Tibial artery (tissue), 4 donors: Measurements from ENCODE around the gene NME8.

ENCODE experiments used
- DNase-seq, 2 donors: peaks; one replicate each; pipeline ENCODE4 v3.0.0-alpha.2; 2019
- H3K27ac ChIP-seq, 2 donors: fragments of 200-600 bp; sonication (generic) in 1 of 2; 1 replicate in 1 of 2; 2 replicates in 1 of 2; pipeline ENCODE4 v1.5.1; 2018 to 2019; ENCODE audit warnings: mild to moderate bottlenecking in 1 of 2
- H3K27me3 ChIP-seq, 2 donors: fragments of 200-600 bp; sonication (generic) in 1 of 2; one replicate each; pipeline versions ENCODE4 v1.5.1 to v1.6.0; 2016 to 2019
- H3K36me3 ChIP-seq, 3 donors: fragments of 200-600 bp; sonication (generic) in 2 of 3; one replicate each; pipeline ENCODE4 v1.5.1; 2016 to 2019; ENCODE audit warnings: mild to moderate bottlenecking in 2 of 3
- H3K4me1 ChIP-seq, 4 donors: fragments of 200-600 bp; sonication (generic) in 2 of 4; 1 replicate in 3 of 4; 2 replicates in 1 of 4; pipeline ENCODE4 v1.5.1; 2016 to 2019
- H3K4me3 ChIP-seq, 2 donors: fragments of 200-600 bp; sonication (generic) in 1 of 2; 1 replicate in 1 of 2; 2 replicates in 1 of 2; pipeline ENCODE4 v1.5.1; 2018 to 2019; ENCODE audit warnings: mild to moderate bottlenecking in 2 of 2
- H3K9me3 ChIP-seq, 3 donors: fragments of 200-600 bp; sonication (generic) in 1 of 3; one replicate each; pipeline ENCODE4 v1.5.1; 2016 to 2019
- CTCF ChIP-seq, 2 experiments: fragments of 200-600 bp in 1 of 2; fragments of 450-650 bp in 1 of 2; IDR thresholded peaks; one replicate each; pipeline ENCODE4 v1.5.1; 2017 to 2019; ENCODE audit warnings: antibody characterized with exemption in 2 of 2, mild to moderate bottlenecking in 1 of 2, moderate library complexity in 1 of 2
- intact Hi-C: fragments of 100-400 bp; cut with DNase I; formaldehyde crosslinking; loops from one replicate; pipeline ENCODE4 v1.15.0; 2023; ENCODE audit warnings: low total_unique reads

The NME8 gene

GRCh38 chr7:37916017-37916672 is 67.7 kb downstream of the NME8 start:
- Histone ChIP-seq H3K36me3 (no peaks in the 10 kb centered on the region), H3K4me1 (peaks cover 0 to 26% (median 19%) of the 10 kb centered on the region in 4 donors), H3K4me3 (peak overlapping the region; percentile 66 to 86), H3K27me3 (no peaks in the 10 kb centered on the region), H3K9me3 (no peaks in the 10 kb centered on the region), H3K27ac (peak overlapping the region; percentile 80 to 89)
- no peak for TF ChIP-seq CTCF (IDR thresholded peaks at IDR 0.05)
- peak; percentile 43 to 68 for DNase-seq
- intact Hi-C loops: loop anchor here (2.0 kb wide), 1 partner anchor 263 kb away; the partner anchor contains the start of gene STARD3NL

- intact Hi-C loops: loop anchor here (2.0 kb wide), 1 partner anchor 262 kb away; the partner anchor contains the start of gene STARD3NL
- no peaks in the 10 kb centered on the region for H3K9me3 ChIP-seq
- peak; percentile 69 to 84 for DNase-seq
- H3K4me1 ChIP-seq: peaks cover 0 to 30% (median 22%) of the 10 kb centered on the region in 4 donors
- H3K4me3 ChIP-seq: peak within 1 kb of the TSS; percentile 66 to 86
- H3K27me3 ChIP-seq: no peaks in the 10 kb centered on the region
- peak within 1 kb of the TSS; percentile 80 to 89 for H3K27ac ChIP-seq
- peak; percentile 70 to 78 for TF ChIP-seq CTCF (IDR thresholded peaks at IDR 0.05)
- H3K36me3 ChIP-seq: no peaks in the 10 kb centered on the region
Measured at GRCh38 chr7:37916673-37917660, 68.6 kb downstream of the NME8 start, which contains the start of gene SFRP4. SFRP4 (minus strand) TSS chr7:37916817; CDS start chr7:37916537, 280 bp downstream.

GRCh38 chr7:37918526-37918925 is 70.1 kb downstream of the NME8 start:
- Histone ChIP-seq H3K4me3 (no peak overlapping the region), H3K4me1 (peaks cover 0 to 39% (median 25%) of the 10 kb centered on the region in 4 donors), H3K27me3 (no peaks in the 10 kb centered on the region), H3K36me3 (no peaks in the 10 kb centered on the region), H3K27ac (no peak overlapping the region), H3K9me3 (no peaks in the 10 kb centered on the region)
- intact Hi-C loops: no loop called here
- no peak for TF ChIP-seq CTCF (IDR thresholded peaks at IDR 0.05)
- no peak for DNase-seq

- DNase-seq: peak; percentile 44 to 83
- TF ChIP-seq CTCF (IDR thresholded peaks at IDR 0.05): peak; percentile 29 to 45
- intact Hi-C loops: no loop called here
- Histone ChIP-seq H3K36me3 (no peaks in the 10 kb centered on the region), H3K4me3 (peak within 1 kb of the TSS; percentile 81 to 96), H3K27ac (peak within 1 kb of the TSS; percentile 91 to 94), H3K9me3 (peaks cover 0 to 5% (median 3%) of the 10 kb centered on the region in 3 donors), H3K4me1 (peaks cover 0 to 51% (median 29%) of the 10 kb centered on the region in 4 donors), H3K27me3 (no peaks in the 10 kb centered on the region)
Measured at GRCh38 chr7:37920305-37920848, 72.0 kb downstream of the NME8 start, which contains the start of gene EPDR1. EPDR1 (plus strand) TSS chr7:37920640; CDS start chr7:37920940, 300 bp downstream.
